Pancreas (tissue), 10 donors: ENCODE results near the gene CHST8. TPM values are rescaled to one million over a fixed set of nuclear protein-coding genes. Genes with fewer than 3 reads are reported as not detected.

Experiments
- ATAC-seq, 4 donors: fragments of 200-7000 bp; cut with Tn5 transposase; one replicate each; pipeline versions ENCODE4 v1.8.0 to v1.9.1; 2020; ENCODE audit warnings: mild to moderate bottlenecking in 4 of 4, moderate library complexity in 4 of 4
- DNase-seq, 6 donors: peaks; one replicate each; pipeline ENCODE4 v3.0.0-alpha.2; 2020
- FAIRE-seq: peaks from 2 replicates; lab custom pipeline; 2012; peaks lifted over from hg19 to GRCh38; lab: Jason Lieb, UNC
- H3K27ac ChIP-seq, 4 donors: fragments of 200-600 bp; sonication (generic); 1 replicate in 3 of 4; 2 replicates in 1 of 4; pipeline versions ENCODE4 v1.5.0 to v1.8.0; 2020
- H3K27me3 ChIP-seq, 4 donors: fragments of 200-600 bp; one replicate each; pipeline ENCODE4 v1.8.0; 2021
- H3K36me3 ChIP-seq, 3 donors: fragments of 200-600 bp; sonication (generic) in 1 of 3; one replicate each; pipeline versions ENCODE4 v1.5.0 to v1.8.0; 2020 to 2021
- H3K4me1 ChIP-seq, 3 donors: fragments of 200-600 bp; one replicate each; pipeline ENCODE4 v1.8.0; 2021
- H3K4me3 ChIP-seq, 4 donors: fragments of 200-600 bp; sonication (generic) in 2 of 4; one replicate each; pipeline versions ENCODE4 v1.5.0 to v1.8.0; 2020 to 2021
- H3K9me3 ChIP-seq, 4 donors: fragments of 200-600 bp; one replicate each; pipeline ENCODE4 v1.8.0; 2021
- CTCF ChIP-seq, 4 donors: fragments of 200-600 bp; sonication (generic) in 3 of 4; IDR thresholded peaks; one replicate each; pipeline versions ENCODE4 v1.5.0 to v1.8.0; 2021; ENCODE audit warnings: antibody characterized with exemption in 4 of 4
- WGBS, 2 donors: extraction: QIAGEN DNeasy Blood & Tissue Kit; methylation state at CpG; one replicate each; pipeline ENCODE4 v1.1.7; 2013; 5-methylcytosine and 5-hydroxymethylcytosine counted together
- intact Hi-C, 3 donors: fragments of 100-400 bp; cut with DNase I; formaldehyde crosslinking; loops; one replicate each; pipeline versions ENCODE4 v1.11.1 to v1.14.2; 2022
- polyA plus RNA-seq, 2 donors: library from polyadenylated mRNA; stranded (reverse); fragments of 200-250 nt; gene quantifications; one replicate each; pipeline ENCODE4 v1.2.3, GENCODE V29; 2013
- total RNA-seq, 6 donors: library from RNA; stranded (reverse); fragmentation: NEBNext Ultra II Directional in 4 of 6; extraction: Animal tissue kit (Norgen Biotek cat#: 25700) in 4 of 6; gene quantifications; one replicate each; pipeline versions ENCODE4 v1.2.1 to v1.2.4, GENCODE V29; 2021 to 2023
- donor health status: healthy with polysubstance abuse.
- donor health status: DM: no; HTN: no; CAD: no; lungs with moderate emphysema.
- donor health status: DM: no; HTN: no; CAD: no.
- donor health status: control.
- donor health status: control.
- donor health status: Bipolar disorder and iron deficiency.
- donor health status: DM: yes; HTN: yes; CAD: no.
- donor health status: DM: no; HTN: no; CAD: no.
- donor health status: DM: no; HTN: no; CAD: no.
- donor health status: DM: yes; HTN: yes; CAD: no.

The CHST8 gene
- total and polyA plus RNA-seq, 8 donors: 0.41 to 3.6 (median 0.89) TPM

- no peak overlapping the region for H3K27ac ChIP-seq
- peaks cover 0 to 7% (median 4%) of the 10 kb centered on the region in 3 donors for H3K4me1 ChIP-seq
- DNase-seq (no peak), FAIRE-seq (no peak), ATAC-seq (no peak)
- H3K4me3 ChIP-seq: no peak overlapping the region
- no peak for TF ChIP-seq CTCF (IDR thresholded peaks at IDR 0.05)
- no peaks in the 10 kb centered on the region for H3K36me3 ChIP-seq
- intact Hi-C loops: no loop called here
- 69 to 78% methylated on average over 5 of the region's 5 CpGs for WGBS, 2 donors
- H3K9me3 ChIP-seq: no peaks in the 10 kb centered on the region
- H3K27me3 ChIP-seq: peaks cover 0 to 23% (median 3%) of the 10 kb centered on the region in 4 donors
Measured at GRCh38 chr19:33627526-33627925, 5.8 kb downstream of the CHST8 start.

- Histone ChIP-seq H3K4me3 (no peak overlapping the region), H3K4me1 (peaks cover 0 to under 1% (median 0%) of the 10 kb centered on the region in 3 donors), H3K9me3 (no peaks in the 10 kb centered on the region), H3K27ac (no peak overlapping the region), H3K27me3 (peaks cover 0 to 18% (median 0%) of the 10 kb centered on the region in 4 donors), H3K36me3 (no peaks in the 10 kb centered on the region)
- ATAC-seq (no peak), DNase-seq (no peak), FAIRE-seq (no peak)
- WGBS, 2 donors: 65 to 83% methylated on average over 12 of the region's 12 CpGs
- no peak for TF ChIP-seq CTCF (IDR thresholded peaks at IDR 0.05)
- intact Hi-C loops: no loop called here
Measured at GRCh38 chr19:33627962-33628839, 6.4 kb downstream of the CHST8 start.

- 43 to 56% methylated on average over 13 of the region's 13 CpGs for WGBS, 2 donors
- intact Hi-C loops: no loop called here
- no peak for TF ChIP-seq CTCF (IDR thresholded peaks at IDR 0.05)
- no peak overlapping the region for H3K27ac ChIP-seq
- H3K27me3 ChIP-seq: peaks cover 0 to 10% (median 0%) of the 10 kb centered on the region in 4 donors
- DNase-seq: no peak
- ATAC-seq: no peak
- no peaks in the 10 kb centered on the region for H3K4me1 ChIP-seq
- no peaks in the 10 kb centered on the region for H3K9me3 ChIP-seq
- no peaks in the 10 kb centered on the region for H3K36me3 ChIP-seq
- H3K4me3 ChIP-seq: no peak overlapping the region
- FAIRE-seq: no peak
Measured at GRCh38 chr19:33628921-33629825, 7.4 kb downstream of the CHST8 start.

GRCh38 chr19:33629826-33630375 lies 8.1 kb downstream of the CHST8 start:
- Histone ChIP-seq H3K27ac (no peak overlapping the region), H3K9me3 (no peaks in the 10 kb centered on the region), H3K4me3 (no peak overlapping the region), H3K4me1 (no peaks in the 10 kb centered on the region), H3K27me3 (peaks cover 0 to 3% (median 0%) of the 10 kb centered on the region in 4 donors), H3K36me3 (no peaks in the 10 kb centered on the region)
- TF ChIP-seq CTCF (IDR thresholded peaks at IDR 0.05): no peak
- FAIRE-seq (no peak), ATAC-seq (no peak), DNase-seq (no peak)
- intact Hi-C loops: no loop called here
- 50 to 60% methylated on average over 9 of the region's 9 CpGs for WGBS, 2 donors
